OCI-LY7 (cell line): ENCODE data around the gene CXCL13.

Source experiments
- CTCF ChIP-seq: fragments of 200-600 bp; sonication (generic); conservative IDR thresholded peaks from 2 replicates; pipeline ENCODE4 v1.5.1; 2014; ENCODE audit warnings: mild to moderate bottlenecking, antibody characterized with exemption, low read length, moderate library complexity, mixed read lengths
- EZH2phosphoT487 ChIP-seq: fragments of 200-600 bp; sonication (generic); IDR thresholded peaks from 2 replicates; pipeline ENCODE4 v1.6.1; 2018; ENCODE audit warnings: low read depth, borderline replicate concordance, mild to moderate bottlenecking, mixed run types, antibody characterized with exemption, low read length, moderate library complexity, mixed read lengths

GRCh38 chr4:77605210-77605902 is at the start of gene CXCL13:
- TF ChIP-seq CTCF (no peak), EZH2phosphoT487 (no peak)
